ENCODE results near the gene SEC14L5.
"Not testable (repeated sequence)": the region's sequence is repeated elsewhere in the genome, so short reads cannot be mapped to it uniquely, and the experiment has no call there.

SEC14L5 gene

GRCh38 chr16:5036228-5037156 is 78.4 kb downstream of the SEC14L5 start:
- DNase-seq (ENCODE audit: low read depth in 2 of 2), result no peak

- DNase-seq (ENCODE audit: low read depth in 2 of 2), result no peak
Measured at GRCh38 chr16:5040451-5040850, 82.3 kb downstream of the SEC14L5 start.

GRCh38 chr16:5041600-5042133 is 83.5 kb downstream of the SEC14L5 start:
- DNase-seq (ENCODE audit: low read depth in 2 of 2), result no peak

- DNase-seq (ENCODE audit: low read depth in 2 of 2), result no peak
Measured at GRCh38 chr16:5042574-5043171, 84.5 kb downstream of the SEC14L5 start.

- DNase-seq (ENCODE audit: low read depth in 2 of 2), result no peak
Measured at GRCh38 chr16:5044011-5044540, 85.9 kb downstream of the SEC14L5 start.

- not testable (repeated sequence) for DNase-seq (ENCODE audit: low read depth in 2 of 2)
Measured at GRCh38 chr16:5044581-5044980, 86.5 kb downstream of the SEC14L5 start.

- DNase-seq (ENCODE audit: low read depth in 2 of 2), result no peak
Measured at GRCh38 chr16:5045499-5046115, 87.5 kb downstream of the SEC14L5 start.

- DNase-seq (ENCODE audit: low read depth in 2 of 2), result no peak
Measured at GRCh38 chr16:5046914-5047313, 88.8 kb downstream of the SEC14L5 start.

- DNase-seq (ENCODE audit: low read depth in 2 of 2), result no peak
Measured at GRCh38 chr16:5054876-5055865, 97.0 kb downstream of the SEC14L5 start.

GRCh38 chr16:5056352-5056751 is 98.2 kb downstream of the SEC14L5 start:
- peak in 1 of 2 donors; percentile 29 for DNase-seq (ENCODE audit: low read depth in 2 of 2)

- no peak for DNase-seq (ENCODE audit: low read depth in 2 of 2)
Measured at GRCh38 chr16:5058476-5058875, 100.3 kb downstream of the SEC14L5 start.

GRCh38 chr16:5059386-5060072 is 101.4 kb downstream of the SEC14L5 start:
- no peak for DNase-seq (ENCODE audit: low read depth in 2 of 2)

- no peak for DNase-seq (ENCODE audit: low read depth in 2 of 2)
Measured at GRCh38 chr16:5060073-5060641, 102.0 kb downstream of the SEC14L5 start.

GRCh38 chr16:5062051-5062450 is 103.9 kb downstream of the SEC14L5 start:
- DNase-seq (ENCODE audit: low read depth in 2 of 2), result no peak

GRCh38 chr16:5062790-5063765 is 104.9 kb downstream of the SEC14L5 start:
- no peak for DNase-seq (ENCODE audit: low read depth in 2 of 2)

- DNase-seq (ENCODE audit: low read depth in 2 of 2), result no peak
Measured at GRCh38 chr16:5064915-5065314, 106.8 kb downstream of the SEC14L5 start.

GRCh38 chr16:5065326-5065725 is 107.2 kb downstream of the SEC14L5 start:
- no peak for DNase-seq (ENCODE audit: low read depth in 2 of 2)

GRCh38 chr16:5065813-5066212 is 107.7 kb downstream of the SEC14L5 start, which contains the start of gene C16orf89:
Gene C16orf89, minus strand, starts transcription at chr16:5065956. Its CDS starts 48 bp downstream, at chr16:5065908.
- DNase-seq (ENCODE audit: low read depth in 2 of 2), result no peak

GRCh38 chr16:5066511-5066910 is 108.4 kb downstream of the SEC14L5 start:
- no peak for DNase-seq (ENCODE audit: low read depth in 2 of 2)

All from activated CD4-positive, alpha-beta T cell treated with anti-CD3 and anti-CD28 coated beads for 24 hours (primary cell).